Measurements from ENCODE around the gene BCL2. TPM values are rescaled to one million over a fixed set of nuclear protein-coding genes. Genes with fewer than 3 reads are reported as not detected.

Gene BCL2
- total and polyA plus RNA-seq, 2 experiments from 2014 or later, result 0.02 to 0.98 TPM

- Histone ChIP-seq H3K36me3 (no peaks in the 10 kb centered on the region), H3K4me3 (no peak overlapping the region), H3K27me3 (no peaks in the 10 kb centered on the region), H3K4me1 (ENCODE audit: low read depth) (no peaks in the 10 kb centered on the region), H3K27ac (no peak overlapping the region), H3K9me3 (ENCODE audit: low read depth) (no peaks in the 10 kb centered on the region)
- no peak for TF ChIP-seq CTCF (IDR thresholded peaks at IDR 0.05; ENCODE audit: low read depth, low read length)
- DNase-seq (ENCODE audit: low read depth in 1 of 2, low spot score in 1 of 2), result no peak
Observed at GRCh38 chr18:63128237-63128974, 191.2 kb downstream of the BCL2 start.

GRCh38 chr18:63126134-63127069, 193.2 kb downstream of the BCL2 start:
- peaks cover 3% of the 10 kb centered on the region for H3K27me3 ChIP-seq
- no peaks in the 10 kb centered on the region for H3K36me3 ChIP-seq
- no peak for TF ChIP-seq CTCF (IDR thresholded peaks at IDR 0.05; ENCODE audit: low read depth, low read length)
- no peaks in the 10 kb centered on the region for H3K4me1 ChIP-seq (ENCODE audit: low read depth)
- DNase-seq (ENCODE audit: low read depth in 1 of 2, low spot score in 1 of 2), result no peak
- H3K9me3 ChIP-seq (ENCODE audit: low read depth), result no peaks in the 10 kb centered on the region
- H3K4me3 ChIP-seq, result no peak overlapping the region
- no peak overlapping the region for H3K27ac ChIP-seq

- TF ChIP-seq CTCF (IDR thresholded peaks at IDR 0.05; ENCODE audit: low read depth, low read length), result no peak
- H3K4me1 ChIP-seq (ENCODE audit: low read depth), result peaks cover 13% of the 10 kb centered on the region
- no peaks in the 10 kb centered on the region for H3K36me3 ChIP-seq
- no peak overlapping the region for H3K27ac ChIP-seq
- peaks cover 3% of the 10 kb centered on the region for H3K27me3 ChIP-seq
- H3K9me3 ChIP-seq (ENCODE audit: low read depth), result no peaks in the 10 kb centered on the region
- H3K4me3 ChIP-seq, result no peak overlapping the region
- DNase-seq (ENCODE audit: low read depth in 1 of 2, low spot score in 1 of 2), result no peak
Observed at GRCh38 chr18:63120620-63121019, 198.9 kb downstream of the BCL2 start.

GRCh38 chr18:63119647-63120046, 199.9 kb downstream of the BCL2 start:
- no peak overlapping the region for H3K4me3 ChIP-seq
- no peaks in the 10 kb centered on the region for H3K9me3 ChIP-seq (ENCODE audit: low read depth)
- TF ChIP-seq CTCF (IDR thresholded peaks at IDR 0.05; ENCODE audit: low read depth, low read length), result peak; percentile 31
- peaks cover 3% of the 10 kb centered on the region for H3K27me3 ChIP-seq
- no peaks in the 10 kb centered on the region for H3K36me3 ChIP-seq
- peaks cover 13% of the 10 kb centered on the region for H3K4me1 ChIP-seq (ENCODE audit: low read depth)
- no peak overlapping the region for H3K27ac ChIP-seq
- DNase-seq (ENCODE audit: low read depth in 1 of 2, low spot score in 1 of 2), result peak in 1 of 2 donors; percentile 36

GRCh38 chr18:63113899-63114565, 205.5 kb downstream of the BCL2 start:
- DNase-seq (ENCODE audit: low read depth in 1 of 2, low spot score in 1 of 2), result no peak
- no peak overlapping the region for H3K4me3 ChIP-seq
- H3K27me3 ChIP-seq, result no peaks in the 10 kb centered on the region
- no peak for TF ChIP-seq CTCF (IDR thresholded peaks at IDR 0.05; ENCODE audit: low read depth, low read length)
- H3K27ac ChIP-seq, result no peak overlapping the region
- H3K9me3 ChIP-seq (ENCODE audit: low read depth), result no peaks in the 10 kb centered on the region
- no peaks in the 10 kb centered on the region for H3K36me3 ChIP-seq
- H3K4me1 ChIP-seq (ENCODE audit: low read depth), result peaks cover 18% of the 10 kb centered on the region

Measured in cardiac muscle cell (in vitro differentiated cells and primary cell).